ENCODE data around the gene CRYBA1.
"Not testable (repeated sequence)": the region's sequence is repeated elsewhere in the genome, so short reads cannot be mapped to it uniquely, and the experiment has no call there.

CRYBA1 gene

DNA sequence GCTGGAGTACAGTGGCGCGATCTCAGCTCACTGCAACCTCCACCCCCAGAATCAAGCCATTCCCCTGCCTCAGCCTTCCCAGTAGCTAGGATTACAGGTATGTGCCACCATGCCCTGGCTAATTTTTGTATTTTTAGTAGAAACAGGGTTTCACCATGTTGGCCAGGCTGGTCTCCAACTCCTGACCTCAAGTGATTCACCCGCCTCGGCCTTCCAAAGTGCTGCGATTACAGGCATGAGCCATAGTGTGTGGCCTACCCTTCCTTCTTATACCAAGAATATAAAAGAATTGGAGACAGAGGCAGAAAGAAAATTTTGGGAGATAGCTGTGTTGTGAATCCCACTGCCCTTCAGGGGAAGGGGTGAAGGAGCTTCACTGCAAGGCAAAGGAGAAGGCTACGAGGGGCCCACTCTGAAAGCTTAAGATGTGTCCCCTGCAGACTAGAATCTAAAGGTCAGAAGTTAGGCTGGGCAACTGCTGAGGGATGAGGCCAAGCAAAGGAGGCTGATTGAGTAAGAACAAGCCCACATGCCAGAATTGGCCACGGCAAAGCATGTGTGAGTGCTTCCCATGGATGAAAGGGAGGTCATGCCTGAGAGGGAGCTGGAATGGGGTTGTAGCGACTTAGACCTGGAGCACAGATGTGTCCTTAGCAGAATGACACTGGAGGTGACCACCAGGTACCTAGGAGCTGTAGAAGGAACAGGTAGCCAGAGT is 8.4 kb upstream of the CRYBA1 start:
- DNase-seq: no peak

GRCh38 chr17:29240477-29240876 is 6.2 kb upstream of the CRYBA1 start:
- no peak for DNase-seq

DNA sequence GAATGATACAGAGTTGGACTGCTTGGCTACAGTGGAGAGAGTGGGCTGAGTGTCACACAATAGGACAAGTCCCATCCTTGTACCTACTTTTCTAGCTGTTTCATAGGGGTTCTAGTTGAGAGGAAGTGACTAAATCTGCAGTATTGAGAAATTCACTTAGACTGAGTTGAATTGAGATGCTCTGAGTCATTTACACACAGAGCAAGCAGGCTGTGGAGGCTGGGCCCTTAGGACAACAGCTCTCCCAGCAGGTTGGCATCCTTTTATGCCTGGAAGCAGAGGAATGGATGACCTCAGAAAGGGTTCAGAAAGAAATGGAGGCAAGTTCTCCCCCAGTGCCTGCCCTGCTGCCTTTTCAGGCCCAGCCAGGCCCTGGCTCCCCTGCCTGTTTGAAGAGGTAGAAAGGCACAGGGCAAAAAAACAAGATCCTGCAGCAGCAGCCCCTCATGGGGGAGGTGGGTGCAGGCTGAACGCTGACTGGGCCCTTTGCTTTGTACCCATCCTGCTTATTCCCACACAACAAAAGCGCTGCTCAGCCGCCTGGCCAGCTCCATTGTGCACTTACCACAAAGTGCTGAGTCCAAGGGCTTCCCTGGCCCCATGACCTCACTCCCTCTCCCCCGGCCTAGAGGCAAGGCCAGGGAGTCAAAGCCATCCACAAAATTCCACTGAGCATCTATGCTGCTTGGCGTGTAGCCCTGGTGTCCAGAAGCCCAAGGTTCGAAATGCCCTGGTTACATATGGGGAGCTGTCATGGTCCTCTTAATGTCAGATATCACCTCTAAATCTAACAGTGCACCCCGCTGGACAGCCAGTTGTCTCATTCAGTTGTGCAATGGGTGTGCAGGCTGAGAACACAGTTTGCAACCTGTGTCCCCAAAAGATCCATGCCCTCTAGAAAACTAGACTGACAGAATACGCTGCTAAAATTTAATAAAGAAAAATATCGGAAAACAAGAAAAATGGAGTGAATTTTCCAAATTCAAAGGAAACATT is 5.4 kb upstream of the CRYBA1 start:
- DNase-seq: peak in 1 of 2 experiments; percentile 9

GRCh38 chr17:29242051-29242450 is 4.6 kb upstream of the CRYBA1 start:
- no peak for DNase-seq

GRCh38 chr17:29242790-29243189 is 3.9 kb upstream of the CRYBA1 start:
- no peak for DNase-seq

- peak in 1 of 2 experiments; percentile 8 for DNase-seq
These were observed 2.9 kb upstream of the CRYBA1 start for GRCh38 chr17:29243792-29244191.

DNA sequence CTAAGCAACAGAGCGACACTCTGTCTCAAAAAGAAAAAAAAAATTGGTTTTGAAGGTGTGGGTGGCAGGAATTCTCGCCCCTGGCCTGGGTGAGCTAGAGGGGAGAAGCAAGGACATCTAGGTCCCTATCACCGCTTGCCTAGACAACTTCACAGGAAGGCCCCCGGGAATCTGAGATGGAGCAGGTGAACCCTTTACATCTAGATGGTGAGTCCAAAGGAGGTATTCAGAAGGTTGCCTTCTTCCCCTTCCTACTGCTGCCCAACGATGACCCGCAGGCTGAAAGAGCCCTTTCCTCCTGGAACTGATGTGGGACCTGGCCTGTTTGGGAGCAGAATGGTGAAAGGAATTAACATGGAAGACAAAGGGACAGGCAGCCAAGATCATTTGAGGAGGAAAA is 1.3 kb upstream of the CRYBA1 start:
- DNase-seq: no peak

DNA sequence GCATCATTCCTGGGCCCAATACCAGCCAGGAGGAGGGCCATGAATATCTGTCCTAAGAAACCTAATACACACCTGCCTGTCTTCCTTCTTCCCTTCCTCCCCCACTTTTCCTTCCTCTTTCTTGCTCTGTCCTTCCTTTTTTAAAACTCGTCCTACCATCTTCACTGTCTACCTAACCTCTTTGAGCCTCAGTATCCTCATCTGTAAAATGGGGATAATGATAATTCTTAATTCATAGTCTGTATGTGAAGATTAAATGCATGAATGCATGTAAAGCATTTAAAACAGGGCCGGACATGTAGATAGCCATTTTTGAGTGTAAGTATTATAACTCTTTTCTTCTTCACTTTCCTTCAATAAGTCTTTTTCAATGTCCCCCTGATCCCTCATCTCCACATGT is 560 bp downstream of the CRYBA1 start:
- no peak for DNase-seq

DNA sequence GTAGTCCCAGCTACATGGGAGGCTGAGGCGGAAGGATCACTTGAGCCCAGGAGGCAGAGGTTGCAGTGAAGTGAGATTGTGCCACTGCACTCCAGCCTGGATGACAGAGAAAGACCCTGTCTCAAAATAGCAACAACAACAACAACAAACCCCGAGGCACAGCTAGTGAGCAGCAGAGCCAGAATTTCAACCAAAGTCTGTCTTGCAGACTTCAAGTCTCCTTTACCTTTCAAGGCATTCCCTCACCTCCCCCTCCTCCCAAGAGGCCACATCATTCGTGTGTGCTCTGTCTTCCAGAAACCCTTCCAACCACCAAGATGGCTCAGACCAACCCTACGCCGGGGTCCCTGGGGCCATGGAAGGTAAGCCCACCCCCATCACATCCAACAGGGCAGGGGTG is 2.2 kb downstream of the CRYBA1 start:
- no peak for DNase-seq

DNA sequence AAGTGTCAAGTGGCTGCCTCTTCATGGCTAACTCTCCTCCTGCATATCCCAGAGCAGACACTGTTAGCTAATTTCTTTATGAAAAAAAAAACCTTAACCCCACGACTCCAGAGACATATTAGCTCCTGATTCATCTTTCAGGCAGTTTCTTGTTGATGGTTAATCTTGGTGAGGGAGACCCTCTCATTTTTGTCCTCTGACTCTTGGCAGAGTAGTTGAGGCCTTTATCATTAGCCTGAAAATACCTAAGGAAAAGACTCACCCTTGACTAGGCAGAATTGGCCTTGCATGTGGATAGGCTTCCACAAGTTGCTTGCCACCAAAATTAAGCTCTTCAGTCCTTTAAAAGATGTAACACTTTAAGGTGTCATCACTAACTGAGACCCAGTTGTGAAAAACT is 4.0 kb downstream of the CRYBA1 start:
- no peak for DNase-seq

DNA sequence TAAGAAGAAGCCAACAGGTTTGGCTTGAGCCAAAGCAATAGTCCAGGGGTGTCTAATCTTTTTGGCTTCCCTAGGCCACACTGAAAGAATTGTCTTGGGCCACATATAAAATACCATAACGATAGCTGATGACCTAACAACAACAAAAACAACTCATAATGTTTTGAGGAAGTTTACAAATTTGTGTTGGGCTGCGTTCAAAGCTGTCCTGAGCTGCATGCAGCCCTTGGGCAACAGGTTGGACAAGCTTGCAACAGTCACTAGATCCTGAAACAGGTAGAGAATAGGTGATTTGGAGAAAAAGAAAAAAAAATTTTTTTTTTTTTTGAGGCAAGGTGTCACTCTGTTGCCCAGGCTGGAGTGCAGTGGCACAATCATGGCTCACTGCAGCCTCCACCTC is 4.5 kb downstream of the CRYBA1 start:
- no peak for DNase-seq

- no peak for DNase-seq
These were observed 5.6 kb downstream of the CRYBA1 start for GRCh38 chr17:29252101-29252791.

- no peak for DNase-seq
These were observed 6.4 kb downstream of the CRYBA1 start for GRCh38 chr17:29253037-29253436.

DNA sequence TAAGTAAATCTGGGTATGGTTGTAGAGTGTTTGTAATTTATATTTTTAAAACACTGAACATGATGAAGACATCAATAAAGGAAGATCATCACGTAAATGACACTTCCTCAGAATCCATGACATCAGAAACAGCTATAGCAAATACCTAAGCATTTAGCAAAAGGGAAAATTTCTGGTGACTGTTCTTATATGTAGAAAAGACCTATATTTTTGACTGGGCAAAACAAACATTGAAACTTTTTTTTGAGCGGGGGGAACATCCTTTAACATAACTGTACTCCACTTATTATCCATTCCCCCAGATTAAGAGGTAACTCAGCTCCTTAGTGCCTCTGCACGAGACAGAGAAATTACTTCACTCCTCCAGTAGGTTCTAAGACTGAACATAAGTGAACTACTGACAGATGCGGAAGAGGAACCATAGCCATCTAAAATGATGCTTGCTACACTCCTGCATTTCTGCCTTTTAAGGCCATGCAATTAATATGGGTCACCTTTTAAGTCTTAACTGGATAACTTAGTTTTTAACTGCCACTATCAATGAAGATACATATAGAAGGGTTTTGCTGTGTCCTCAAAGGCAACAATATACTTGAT is 9.4 kb downstream of the CRYBA1 start:
- no peak for DNase-seq

DNA sequence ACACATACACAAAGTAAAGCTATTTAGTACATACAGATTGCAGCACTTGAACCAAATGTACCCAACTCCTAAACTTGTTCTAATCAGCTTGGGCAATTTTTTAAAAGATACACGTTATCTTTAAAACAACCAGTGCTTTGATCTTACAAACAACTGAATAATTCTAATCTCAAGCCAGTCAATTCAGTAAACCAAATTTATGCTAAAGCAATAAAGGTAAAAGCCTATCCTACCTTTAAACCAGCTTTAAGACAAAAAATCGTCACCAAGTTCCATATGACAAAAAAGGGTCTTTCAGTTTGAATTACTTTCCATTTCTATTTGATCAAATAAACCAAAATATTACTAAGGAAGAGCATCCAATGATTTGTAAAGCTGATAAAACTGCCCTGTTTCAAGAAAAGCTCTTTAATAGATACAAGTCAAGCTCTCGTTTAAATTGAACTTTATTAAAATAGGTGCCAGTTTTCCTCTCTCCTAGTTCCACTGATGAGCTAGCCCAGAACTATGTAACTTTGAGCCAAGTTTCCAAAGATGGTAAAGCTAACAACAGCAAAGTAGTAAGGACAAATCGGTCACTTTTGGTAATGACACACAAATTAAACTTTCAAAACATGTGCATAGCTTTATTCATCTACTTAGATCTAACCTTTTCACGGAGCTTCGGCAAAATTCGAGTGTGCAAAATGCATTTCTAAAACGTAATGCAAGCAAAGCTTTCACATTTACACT is 10.2 kb downstream of the CRYBA1 start:
- no peak for DNase-seq

DNA sequence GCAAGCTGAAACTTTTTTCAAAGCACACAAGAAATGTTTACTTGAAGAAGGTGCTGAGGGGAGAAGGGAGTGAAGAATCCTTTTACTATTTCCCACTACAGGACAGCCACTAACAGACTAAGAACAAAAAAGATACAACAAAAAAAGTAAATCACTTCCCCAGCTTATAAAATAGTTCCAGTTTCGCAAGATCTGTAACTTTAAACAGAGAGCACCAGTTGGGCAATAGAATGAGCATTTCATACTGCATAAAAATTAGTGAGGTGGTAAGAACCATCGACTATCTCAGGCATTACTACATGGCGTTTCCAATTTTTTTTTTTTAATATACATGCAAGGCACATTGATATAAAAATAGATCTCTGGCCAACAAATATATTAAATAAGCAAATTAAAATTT is 11.1 kb downstream of the CRYBA1 start:
- DNase-seq: no peak

DNA sequence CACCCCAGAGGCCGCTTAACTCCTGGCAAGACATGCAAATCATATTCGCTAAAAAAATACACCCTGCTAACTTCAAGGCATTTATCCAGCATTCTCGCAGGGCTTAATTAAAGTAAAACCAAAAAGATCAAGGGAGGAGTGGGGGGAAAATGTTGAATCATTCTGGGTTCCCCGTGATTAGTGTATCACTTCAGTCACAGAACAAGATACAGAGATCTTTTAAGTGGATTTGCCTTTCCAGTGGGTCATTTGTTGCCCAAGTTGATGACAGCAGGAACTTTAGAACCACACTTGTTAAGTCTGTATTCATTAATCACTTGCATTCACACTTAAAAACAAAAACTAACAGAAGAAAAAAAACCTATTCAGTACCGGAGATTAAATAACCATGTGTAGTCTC is 17.3 kb downstream of the CRYBA1 start:
- DNase-seq: no peak

DNA sequence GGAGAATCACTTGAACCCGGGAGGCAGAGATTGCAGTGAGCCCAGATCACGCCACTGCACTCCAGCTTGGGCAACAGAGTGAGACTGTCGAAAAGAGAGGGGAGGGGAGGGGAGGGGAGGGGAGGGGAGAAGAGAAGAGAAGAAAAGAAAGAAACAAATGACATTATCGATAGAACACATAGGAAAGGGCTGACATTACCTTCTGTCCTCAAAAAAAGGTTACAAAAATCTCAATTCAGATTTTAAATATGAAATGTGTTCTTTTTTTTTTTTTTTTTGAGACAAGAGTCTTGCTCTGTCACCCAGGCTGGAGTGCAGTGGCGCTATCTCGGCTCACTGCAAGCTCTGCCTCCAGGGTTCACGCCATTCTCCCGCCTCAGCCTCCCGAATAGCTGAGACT is 25.3 kb downstream of the CRYBA1 start:
- not testable (repeated sequence) for DNase-seq

- no peak for DNase-seq
These were observed 27.3 kb downstream of the CRYBA1 start for GRCh38 chr17:29273924-29274323.

DNA sequence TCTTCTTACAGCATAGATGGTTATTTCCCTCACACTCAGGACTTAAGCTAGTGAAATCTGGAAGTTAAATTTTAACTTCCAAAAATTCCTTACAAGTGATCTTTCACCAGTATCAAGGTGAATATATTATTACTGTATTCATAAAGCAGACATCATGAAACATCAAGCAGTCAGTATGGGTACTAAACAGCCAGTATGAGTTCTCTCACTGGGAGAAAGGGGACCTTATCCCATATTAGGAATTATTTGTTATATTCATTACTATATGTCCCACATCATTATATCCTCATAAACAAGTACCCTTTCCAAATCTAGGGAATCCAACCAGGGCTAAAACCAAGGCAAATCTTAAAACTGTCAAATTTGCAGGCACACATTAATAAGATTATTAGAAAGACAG is 32.0 kb downstream of the CRYBA1 start:
- no peak for DNase-seq

- no peak for DNase-seq
These were observed 32.9 kb downstream of the CRYBA1 start for GRCh38 chr17:29279397-29280070.

GRCh38 chr17:29283496-29283895 is 36.8 kb downstream of the CRYBA1 start:
- DNase-seq: no peak

All from NCI-H1930 (cell line).